Ureter (tissue), 1 donor: ENCODE data around the gene GPC4. TPM values are rescaled to one million over a fixed set of nuclear protein-coding genes. Genes with fewer than 3 reads are reported as not detected.
"Not testable (repeated sequence)": the region's sequence is repeated elsewhere in the genome, so short reads cannot be mapped to it uniquely, and the experiment has no call there.

Experiments used
- DNase-seq: peaks from one replicate; pipeline ENCODE4 v3.0.0-alpha.2; 2020; ENCODE audit warnings: low spot score
- total RNA-seq: library from RNA; stranded (reverse); gene quantifications from one replicate; pipeline ENCODE4 v1.2.4, GENCODE V29; 2023
- donor health status: DM: yes; HTN: yes; CAD: no.

Gene GPC4
- total RNA-seq, 1 donor from 2014 or later = 8.0 TPM

DNA sequence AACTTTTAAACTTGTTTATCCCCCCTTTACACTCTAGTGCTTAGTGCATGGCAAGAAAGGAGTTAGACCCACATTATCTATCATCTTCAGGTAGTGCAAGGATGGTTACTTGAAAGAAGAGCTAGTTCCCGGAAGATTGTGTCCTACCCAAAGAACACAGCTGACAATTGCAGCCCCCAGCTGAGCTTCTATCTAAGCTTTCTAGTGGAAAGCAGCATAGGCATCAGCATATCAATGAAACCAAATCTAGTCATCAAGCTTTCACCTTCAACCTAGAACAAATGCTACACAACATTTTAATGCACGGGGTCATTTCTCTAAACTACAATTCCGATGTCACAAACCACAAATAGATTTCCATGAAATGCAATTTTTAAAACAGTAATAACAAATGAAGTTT, 108.2 kb downstream of the GPC4 start:
- DNase-seq = no peak

DNA sequence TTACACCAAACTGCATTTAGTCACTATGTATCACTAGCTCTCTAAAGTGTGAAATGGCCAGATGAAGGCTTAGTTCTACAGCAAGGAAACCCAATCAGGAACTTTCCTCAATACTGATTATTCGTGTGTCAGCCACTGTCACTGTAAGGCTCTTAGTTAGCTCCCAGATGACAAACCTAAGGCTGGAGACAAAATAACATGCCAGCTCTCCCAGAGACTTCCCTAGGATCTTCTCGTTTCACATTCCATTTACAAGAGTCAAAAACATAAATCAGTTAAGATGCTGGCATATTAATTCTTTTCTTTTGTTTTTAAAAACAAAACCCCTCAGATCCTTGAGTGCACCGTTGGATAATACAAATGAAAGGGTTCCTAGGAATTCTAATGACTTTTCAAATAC, 109.0 kb downstream of the GPC4 start:
- no peak for DNase-seq

DNA sequence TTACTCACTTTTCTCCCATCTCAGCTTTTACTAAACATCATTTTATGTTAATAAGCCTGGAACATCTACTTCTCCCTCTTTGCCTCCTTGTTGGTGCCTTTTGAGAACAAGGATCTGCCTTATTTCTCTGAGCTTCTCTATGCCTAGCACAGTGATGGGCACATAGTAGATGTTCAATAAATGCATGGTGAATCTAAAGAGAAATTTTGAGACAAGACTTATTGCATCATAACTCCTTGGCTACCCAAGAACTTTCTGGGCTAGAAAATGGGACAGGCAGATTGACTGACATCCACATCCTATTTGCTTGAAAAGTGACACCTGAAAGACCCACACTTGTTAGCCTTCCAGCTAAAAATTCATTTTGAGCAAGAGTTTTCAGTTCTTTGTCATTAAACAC, 109.9 kb downstream of the GPC4 start:
- no peak for DNase-seq

DNA sequence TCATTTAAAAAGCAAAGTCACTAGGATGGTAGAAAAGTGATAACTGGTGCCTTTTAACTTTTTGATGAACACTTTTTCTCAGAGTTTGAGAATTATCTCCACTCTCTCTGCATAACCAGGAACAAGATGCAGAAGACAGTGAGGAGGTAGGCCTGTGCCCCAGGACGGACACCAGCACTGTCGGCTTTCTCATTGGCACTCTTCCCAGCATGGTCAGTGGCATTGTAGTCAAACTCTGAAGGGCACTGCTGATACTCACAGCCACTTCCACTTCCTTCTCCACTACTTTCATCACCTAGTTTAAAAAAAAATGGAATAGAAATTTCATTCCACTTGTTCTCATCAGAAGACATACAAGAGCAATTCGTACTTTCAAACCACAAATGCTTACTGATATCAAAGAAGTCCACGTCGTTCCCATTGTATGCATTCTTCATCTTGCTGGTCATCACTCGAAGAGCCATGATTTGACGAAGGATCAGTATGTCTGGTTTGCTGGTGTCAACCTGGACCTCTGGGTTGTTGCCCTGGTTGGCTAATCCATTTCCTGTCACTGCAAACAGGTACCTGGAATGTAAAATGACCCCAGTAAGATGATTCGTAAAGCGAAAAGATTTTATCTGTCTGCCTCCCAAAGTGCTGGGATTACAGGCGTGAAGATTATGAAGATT, 112.4 kb downstream of the GPC4 start:
- no peak for DNase-seq

DNA sequence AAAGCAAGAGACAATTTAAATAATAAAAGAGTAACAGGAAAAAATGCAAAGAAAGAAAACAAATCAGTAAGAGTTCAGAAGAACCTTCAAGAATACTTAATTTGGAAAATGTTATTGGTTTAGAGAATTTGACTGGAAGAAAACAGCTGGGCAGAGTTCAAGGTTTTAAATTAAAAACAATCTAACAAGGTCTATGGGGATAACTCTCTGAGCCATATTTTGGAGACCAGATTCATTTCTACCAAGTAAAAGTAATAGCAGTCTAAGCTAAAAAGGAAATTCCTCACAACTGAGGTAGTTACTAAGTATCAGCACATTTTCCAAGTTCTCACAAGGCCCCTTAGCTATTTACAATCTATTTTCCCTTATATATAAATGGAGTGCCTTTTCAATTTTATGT, 114.7 kb downstream of the GPC4 start:
- no peak for DNase-seq

DNA sequence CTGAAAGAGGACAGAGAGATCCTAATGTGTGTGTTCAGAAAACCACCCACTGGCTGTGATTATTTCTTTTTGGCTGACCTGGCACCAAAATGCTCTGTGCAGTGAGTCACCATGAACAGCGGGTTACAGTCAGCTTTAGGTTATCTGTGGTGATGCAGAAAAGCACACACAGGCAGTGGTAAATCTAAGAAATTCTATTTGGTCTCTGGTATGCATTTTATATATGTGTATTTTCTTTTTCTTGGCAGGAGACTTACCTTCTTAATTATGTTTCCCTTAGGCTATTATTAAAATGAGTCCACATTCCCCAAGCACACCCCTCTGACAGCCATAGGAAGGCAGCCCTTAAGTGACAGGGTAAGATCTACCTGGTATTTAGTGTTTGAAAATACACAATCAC, 118.0 kb downstream of the GPC4 start:
- no peak for DNase-seq

DNA sequence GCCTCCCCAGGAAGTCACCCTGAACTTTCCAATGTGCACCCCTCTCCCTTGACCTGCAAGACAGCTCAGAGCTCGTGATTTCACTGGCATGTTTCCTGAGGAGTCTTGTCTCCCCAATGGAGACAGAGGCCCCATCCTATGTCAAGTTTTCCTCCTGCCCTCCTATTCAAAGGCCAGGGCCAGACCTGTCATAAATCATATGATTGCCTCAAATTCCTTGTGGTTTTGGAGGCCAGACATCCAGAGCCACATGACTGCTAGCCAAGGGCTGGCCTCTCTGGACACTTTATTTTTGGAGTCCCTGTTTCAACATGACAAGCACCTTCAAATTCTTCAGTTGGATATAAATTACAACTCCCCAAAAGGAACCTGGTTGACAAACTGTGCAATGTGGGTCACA, 121.2 kb downstream of the GPC4 start:
- DNase-seq = no peak

DNA sequence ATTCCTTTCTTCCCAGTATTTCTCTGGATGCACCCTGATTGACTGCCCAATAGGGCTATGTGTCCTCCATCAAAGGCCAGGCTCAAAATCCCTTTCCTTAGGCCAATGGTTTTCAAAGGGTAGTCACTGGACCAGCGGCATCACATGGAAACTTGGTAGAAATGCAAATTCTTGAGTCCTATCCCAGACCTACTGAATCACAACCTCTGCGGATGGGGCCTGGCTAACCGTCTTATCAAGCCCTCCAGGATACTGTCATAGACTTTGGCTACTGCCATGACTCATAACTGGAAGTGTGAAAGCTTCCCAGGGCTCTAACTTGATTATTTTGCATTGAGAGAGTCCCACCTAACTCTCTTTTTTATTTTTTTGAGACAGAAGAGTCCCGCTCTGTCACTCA, 125.2 kb downstream of the GPC4 start:
- DNase-seq = no peak

DNA sequence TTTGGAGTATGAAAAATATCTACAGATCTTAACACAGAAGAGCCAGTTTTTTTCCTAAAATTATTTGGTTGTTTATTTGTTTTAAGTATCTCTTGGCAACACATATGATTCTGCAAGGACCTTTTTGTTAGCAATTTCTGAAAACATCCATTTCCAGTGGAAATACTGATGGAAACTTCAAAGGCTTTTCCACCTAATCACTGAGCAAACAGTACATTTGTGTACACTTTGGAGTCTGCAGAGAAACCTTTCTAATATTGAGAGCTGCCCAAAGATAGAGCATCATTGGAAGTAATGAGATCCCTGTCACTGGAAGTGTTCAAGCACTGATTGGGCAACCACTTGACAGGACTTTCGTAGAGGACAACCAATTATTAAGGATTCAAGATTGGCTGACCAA, 127.4 kb downstream of the GPC4 start:
- no peak for DNase-seq

DNA sequence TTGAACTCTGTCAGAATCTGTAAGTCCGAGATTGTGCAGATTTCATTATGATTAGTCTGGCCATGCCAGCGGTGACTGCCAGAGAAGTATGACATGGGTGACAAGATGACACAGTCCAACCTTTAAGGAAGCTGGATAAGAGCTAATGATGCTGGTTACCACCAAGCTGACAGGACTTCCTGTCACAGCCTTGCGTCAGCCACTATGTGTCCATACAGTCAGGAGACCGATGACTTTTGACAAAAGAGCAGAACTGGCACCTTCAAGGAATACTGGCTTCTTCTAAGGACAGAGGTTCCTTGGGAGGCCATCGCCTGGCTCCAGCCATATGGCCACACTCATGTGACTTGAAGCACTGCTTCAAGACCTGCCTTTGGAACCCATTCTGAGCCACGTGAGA, 129.9 kb downstream of the GPC4 start:
- no peak for DNase-seq

DNA sequence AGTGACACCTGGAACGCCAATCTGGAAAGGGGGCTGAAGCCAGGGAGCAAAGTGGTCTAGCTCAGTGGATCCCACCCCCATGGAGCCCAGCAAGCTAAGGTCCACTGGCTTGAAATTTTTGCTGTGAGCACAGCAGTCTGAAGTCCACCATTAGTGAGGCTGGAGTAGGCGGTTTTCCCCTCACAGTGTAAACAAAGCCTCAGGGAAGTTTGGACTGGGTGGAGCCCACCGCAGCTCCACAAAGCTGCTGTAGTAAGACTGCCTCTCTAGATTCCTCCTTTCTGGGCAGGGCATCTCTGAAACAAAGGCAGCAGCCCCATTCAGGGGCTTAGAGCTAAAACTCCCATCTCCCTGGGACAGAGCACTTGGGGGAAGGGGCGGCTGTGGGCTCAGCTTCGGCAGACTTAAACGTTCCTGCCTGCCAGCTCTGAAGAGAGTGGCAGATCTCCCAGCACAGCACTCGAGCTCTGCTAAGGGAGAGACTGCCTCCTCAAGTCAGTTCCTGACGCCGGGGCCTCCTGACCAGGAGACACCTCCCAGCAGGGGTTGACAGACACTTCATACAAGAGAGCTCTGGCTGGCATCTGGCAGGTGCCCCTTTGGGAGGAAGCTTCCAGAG, 136.1 kb downstream of the GPC4 start:
- not testable (repeated sequence) for DNase-seq

DNA sequence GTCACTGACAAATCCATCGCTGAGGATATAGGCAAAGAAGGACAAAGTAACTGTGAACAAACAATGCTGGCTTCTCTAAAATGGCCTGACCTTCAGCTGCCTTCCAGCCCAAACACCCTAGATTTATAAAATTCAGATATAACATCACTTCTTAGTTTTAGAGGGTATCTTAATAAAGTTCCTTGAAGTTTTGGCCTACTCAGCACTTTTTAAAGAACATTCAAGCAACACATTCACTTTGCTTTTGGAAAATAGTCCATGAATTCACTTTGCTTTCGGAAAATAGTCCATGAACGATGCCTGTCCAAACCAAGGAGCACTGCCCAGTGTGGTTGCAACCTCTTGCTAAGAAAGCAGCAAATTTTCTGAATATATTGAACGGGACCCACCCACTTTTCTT, 142.1 kb downstream of the GPC4 start:
- DNase-seq = no peak

DNA sequence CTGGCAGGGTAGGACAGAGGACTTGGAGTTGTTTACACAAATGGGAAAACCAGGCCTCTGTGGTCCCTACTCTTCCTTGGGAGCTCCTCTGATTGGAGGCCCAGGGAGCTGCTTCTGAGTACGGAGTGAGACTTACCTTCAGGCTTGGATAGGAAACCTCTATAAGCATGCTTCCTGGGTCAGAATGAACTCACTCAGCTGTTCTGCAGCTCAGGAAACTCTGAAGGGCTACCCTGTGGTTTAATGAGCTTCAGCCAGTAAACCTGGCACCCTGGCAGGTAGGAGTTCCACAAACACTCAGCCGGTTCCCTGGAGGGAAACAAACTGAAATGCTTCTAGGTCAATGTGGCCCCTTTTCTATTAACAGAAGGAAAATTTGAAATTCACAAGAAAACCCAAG, 146.1 kb downstream of the GPC4 start:
- no peak for DNase-seq

DNA sequence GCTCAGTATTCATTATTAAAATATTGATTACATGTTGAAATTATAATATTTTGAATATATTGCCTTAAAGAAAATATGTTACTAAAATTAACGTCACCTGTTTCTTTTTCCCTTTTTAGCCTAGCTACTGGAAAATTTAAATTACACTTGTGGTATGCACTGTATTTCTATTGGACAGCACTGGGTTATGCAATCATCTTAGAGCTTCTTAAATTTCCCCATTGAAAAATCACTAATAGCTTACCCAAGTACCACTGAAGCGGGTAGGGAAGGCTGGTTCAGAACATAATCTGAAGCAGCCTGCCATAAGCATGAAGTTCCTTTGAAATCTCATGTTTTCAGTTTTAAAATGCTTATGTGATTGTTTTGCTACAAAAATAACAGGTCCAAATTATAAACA, 147.7 kb downstream of the GPC4 start:
- no peak for DNase-seq

DNA sequence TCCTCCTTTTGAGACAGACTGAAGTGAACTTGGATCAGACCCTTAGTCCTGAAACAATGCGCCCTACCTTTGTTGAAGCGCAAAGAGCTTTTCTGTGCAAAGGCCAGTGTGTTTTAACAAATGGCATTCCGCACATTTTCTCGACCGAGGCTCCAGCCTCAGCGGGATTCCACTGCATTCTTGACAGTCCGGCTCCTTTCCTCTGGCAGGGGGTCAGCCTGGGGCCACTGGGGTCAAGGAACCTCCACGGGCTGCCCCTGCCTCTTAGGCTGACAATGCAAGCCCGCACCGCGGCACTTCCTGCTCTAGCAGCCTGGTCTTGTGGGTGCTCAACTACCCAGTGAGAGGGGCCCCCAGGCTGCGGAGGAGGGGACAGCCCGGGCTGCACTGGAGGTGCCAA, 150.0 kb downstream of the GPC4 start:
- DNase-seq = no peak

DNA sequence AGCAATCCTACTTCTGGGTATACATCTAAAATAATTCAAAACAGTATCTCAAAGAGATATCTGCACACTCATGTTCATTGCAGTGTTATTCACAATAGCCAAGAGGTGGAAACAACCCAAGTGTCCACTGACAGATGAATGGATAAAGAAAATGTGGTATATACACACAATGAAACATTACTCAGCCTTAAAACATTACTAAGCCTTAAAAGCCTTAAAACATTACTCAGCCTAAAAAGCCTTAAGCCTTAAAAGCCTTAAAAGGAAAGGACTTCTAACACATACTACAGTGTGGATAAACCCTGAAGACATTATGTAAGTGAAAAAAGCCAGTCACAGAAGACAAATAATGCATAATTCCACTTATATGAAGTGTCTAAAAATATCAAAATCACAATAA, 156.8 kb downstream of the GPC4 start:
- no peak for DNase-seq

DNA sequence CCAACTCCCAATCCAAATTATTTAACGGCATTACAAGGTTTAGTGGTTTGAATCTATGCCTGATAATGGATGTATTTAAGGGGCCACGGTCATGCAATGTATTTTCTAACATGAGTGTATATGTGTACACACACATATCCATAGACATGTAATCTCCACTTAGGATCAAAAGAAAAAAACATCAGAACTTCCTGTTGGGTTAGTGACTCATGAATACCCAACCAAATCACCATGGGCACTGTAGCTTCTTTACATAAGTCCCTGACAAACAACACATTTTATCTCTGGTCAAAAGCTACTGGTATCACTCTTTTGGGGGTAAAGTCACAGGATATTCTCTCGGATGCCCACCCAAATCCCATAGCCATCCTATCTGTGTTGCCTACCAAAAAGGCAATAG, 160.6 kb downstream of the GPC4 start:
- DNase-seq = no peak

DNA sequence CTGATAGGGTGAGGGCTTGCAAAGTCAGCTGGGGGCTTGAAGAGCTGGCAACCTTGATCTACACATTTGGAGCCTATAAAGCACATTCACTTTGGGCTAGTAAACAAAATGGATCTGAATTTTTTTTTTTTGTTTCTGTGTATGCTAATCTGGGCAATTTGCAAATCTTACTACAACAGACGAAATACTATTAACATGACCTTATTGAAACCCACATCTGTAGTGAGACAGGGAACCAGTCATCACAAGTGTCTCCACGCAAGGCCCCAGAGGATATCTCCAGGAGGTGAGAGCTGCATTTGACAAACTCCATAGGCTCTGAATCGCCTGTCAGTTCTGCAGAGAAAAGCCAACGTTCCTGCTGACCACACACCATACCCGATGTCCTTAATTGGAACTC, 164.1 kb downstream of the GPC4 start:
- no peak for DNase-seq

DNA sequence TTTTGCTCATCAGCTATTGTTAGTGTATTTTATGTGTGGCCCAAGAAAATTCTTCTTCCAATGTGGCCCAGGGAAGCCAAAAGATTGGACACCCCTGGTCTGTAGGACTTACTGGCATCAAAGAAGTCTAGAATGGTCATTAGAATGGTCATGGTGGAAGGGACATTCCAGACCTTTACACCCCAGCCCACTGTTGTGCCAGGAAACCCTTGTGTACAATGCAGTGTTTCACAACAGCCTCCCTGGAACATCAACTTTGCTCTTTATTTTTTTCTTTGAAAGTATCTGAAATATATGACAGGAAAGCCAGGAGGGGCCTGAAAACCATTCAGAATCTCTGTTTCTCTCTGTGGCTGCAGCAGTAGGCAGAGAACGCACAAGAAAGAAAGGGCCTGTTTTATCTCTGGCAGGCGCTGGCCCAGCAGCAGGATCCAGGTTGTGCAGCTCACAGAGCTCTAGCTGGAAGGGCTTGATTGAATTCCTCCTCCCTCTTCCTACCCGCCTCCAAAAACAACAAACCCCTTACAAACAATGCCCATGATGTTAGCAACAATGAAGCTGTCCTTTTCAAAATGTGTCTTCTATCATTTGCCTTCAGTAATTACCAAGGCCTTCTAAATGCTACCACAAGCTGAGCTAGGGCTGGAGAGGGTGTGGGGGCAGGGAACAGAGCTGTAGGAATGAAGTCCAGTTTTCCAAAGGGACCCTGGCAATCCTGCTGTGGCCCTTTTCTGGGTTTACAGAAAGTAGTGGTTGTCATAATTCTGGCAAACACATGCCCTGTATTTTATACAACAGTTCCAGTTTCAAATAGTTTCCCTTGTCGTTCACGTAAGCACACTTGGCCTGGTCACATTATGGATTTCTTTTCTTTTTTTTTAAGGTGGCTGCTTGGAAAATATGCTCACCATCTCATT, 164.8 kb downstream of the GPC4 start:
- no peak for DNase-seq
